Neural crest cell (in vitro differentiated cells): ENCODE data around the gene CENATAC. TPM values are rescaled to one million over a fixed set of nuclear protein-coding genes. Genes with fewer than 3 reads are reported as not detected.
"Not testable (repeated sequence)": the region's sequence is repeated elsewhere in the genome, so short reads cannot be mapped to it uniquely, and the experiment has no call there.

Experiments used
- DNase-seq: peaks from one replicate; pipeline ENCODE4 v3.0.0; 2021; ENCODE audit warnings: low read depth, mixed read lengths, low spot score
- H3K27ac Mint-ChIP-seq: one replicate; pipeline ENCODE4 v1.8.0; 2021; ENCODE audit warnings: mild to moderate bottlenecking, mixed read lengths; ENCODE audit not compliant: unreplicated experiment
- H3K27me3 Mint-ChIP-seq: 2 replicates; pipeline ENCODE4 v1.8.0; 2021; ENCODE audit warnings: low read depth, mild to moderate bottlenecking, mixed read lengths
- H3K36me3 Mint-ChIP-seq: 2 replicates; pipeline ENCODE4 v1.8.0; 2021; ENCODE audit warnings: low read depth, mild to moderate bottlenecking, mixed read lengths
- H3K4me1 Mint-ChIP-seq: 2 replicates; pipeline ENCODE4 v1.8.0; 2021; ENCODE audit warnings: mixed read lengths
- H3K4me3 Mint-ChIP-seq: one replicate; pipeline ENCODE4 v1.8.0; 2021; ENCODE audit warnings: mild to moderate bottlenecking, mixed read lengths
- H3K9me3 Mint-ChIP-seq: 2 replicates; pipeline ENCODE4 v1.8.0; 2021; ENCODE audit warnings: mixed read lengths
- total RNA-seq: library from RNA; stranded (reverse); gene quantifications from 2 replicates; pipeline ENCODE4 v1.2.1, GENCODE V29; 2021
- TF ChIP-seq, protein P1 (sequence below): fragments of 200-600 bp; sonication (generic); conservative IDR thresholded peaks from 2 replicates; pipeline ENCODE4 v1.5.0; 2021; ENCODE audit warnings: antibody characterized with exemption, mild to moderate bottlenecking

The CENATAC gene
- total RNA-seq, 1 donor from 2014 or later: 32.5 TPM

DNA sequence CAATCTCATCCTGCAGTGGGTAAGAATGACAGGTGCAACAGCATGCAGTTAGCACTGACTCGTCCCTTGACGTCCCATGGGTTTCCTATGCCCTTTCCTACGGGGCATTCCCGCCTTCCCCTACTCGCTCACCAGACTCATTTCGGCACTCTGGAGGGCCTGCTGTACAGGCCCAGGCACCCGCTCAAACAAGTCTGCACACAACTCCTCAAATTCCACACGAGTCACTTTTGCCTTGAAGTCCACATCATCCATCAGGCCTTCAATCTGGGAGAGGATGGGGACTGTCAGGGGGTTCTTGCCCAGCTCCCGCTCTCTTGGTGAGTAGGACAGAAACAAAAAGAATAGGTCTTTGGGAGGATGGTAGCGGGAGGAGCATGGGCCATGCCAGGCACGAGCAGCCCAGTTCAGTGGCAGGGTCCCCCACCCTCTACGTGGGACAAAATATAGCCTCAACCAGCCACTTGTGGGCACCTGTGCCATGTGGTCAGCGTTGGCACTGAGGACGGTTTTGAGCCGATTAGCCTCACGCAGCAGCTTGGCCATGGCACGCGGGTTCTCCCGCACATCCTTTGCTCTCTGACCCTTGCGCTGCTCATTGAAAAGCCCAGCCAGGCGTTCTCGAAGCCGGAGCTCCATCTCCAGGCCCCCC lies 54.4 kb downstream of the CENATAC start:
- Mint-ChIP-seq H3K4me3 (no peak overlapping the region), H3K4me1 (peaks cover 14% of the 10 kb centered on the region), H3K27ac (no peak overlapping the region), H3K9me3 (no peaks in the 10 kb centered on the region), H3K36me3 (peaks cover 23% of the 10 kb centered on the region), H3K27me3 (no peaks in the 10 kb centered on the region)
- TF ChIP-seq, protein P1, sequence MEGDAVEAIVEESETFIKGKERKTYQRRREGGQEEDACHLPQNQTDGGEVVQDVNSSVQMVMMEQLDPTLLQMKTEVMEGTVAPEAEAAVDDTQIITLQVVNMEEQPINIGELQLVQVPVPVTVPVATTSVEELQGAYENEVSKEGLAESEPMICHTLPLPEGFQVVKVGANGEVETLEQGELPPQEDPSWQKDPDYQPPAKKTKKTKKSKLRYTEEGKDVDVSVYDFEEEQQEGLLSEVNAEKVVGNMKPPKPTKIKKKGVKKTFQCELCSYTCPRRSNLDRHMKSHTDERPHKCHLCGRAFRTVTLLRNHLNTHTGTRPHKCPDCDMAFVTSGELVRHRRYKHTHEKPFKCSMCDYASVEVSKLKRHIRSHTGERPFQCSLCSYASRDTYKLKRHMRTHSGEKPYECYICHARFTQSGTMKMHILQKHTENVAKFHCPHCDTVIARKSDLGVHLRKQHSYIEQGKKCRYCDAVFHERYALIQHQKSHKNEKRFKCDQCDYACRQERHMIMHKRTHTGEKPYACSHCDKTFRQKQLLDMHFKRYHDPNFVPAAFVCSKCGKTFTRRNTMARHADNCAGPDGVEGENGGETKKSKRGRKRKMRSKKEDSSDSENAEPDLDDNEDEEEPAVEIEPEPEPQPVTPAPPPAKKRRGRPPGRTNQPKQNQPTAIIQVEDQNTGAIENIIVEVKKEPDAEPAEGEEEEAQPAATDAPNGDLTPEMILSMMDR: no peak
- no peak for DNase-seq

DNA sequence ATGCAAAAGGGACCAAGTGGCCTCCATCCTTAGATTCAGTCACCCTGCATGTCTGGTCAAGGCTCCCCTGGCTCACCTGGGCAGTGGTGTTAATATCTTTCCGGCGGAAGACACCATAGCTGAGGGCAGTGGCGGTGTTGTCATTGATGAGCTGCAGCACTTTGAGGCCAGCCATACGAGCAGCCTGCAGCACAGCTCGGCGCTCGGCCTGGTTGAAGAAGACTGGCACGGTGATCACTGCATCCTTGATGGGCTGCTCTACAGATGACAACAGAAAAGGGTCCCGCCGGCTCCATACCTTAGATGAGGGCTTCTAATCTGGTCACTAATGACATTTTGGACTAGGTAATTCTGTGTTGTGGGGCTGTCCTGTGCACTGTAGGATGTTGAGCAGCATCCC lies 56.5 kb downstream of the CENATAC start:
- peak overlapping the region; percentile 67 for H3K27ac Mint-ChIP-seq

GRCh38 chr11:119055901-119056300 lies 58.0 kb downstream of the CENATAC start:
- Mint-ChIP-seq H3K9me3 (no peaks in the 10 kb centered on the region), H3K27ac (peak overlapping the region; percentile 83), H3K27me3 (no peaks in the 10 kb centered on the region), H3K4me1 (peaks cover 26% of the 10 kb centered on the region), H3K4me3 (peak overlapping the region; percentile 90), H3K36me3 (peaks cover 15% of the 10 kb centered on the region)
- DNase-seq: no peak
- TF ChIP-seq, protein P1: no peak

More for the DNA sequence above, 56.5 kb downstream of the CENATAC start:
- Mint-ChIP-seq H3K4me3 (peak overlapping the region; percentile 79), H3K36me3 (peaks cover 19% of the 10 kb centered on the region), H3K27me3 (no peaks in the 10 kb centered on the region), H3K9me3 (no peaks in the 10 kb centered on the region), H3K4me1 (peaks cover 26% of the 10 kb centered on the region)
- no peak for DNase-seq
- TF ChIP-seq, protein P1: no peak

- TF ChIP-seq, protein P1: no peak
- Mint-ChIP-seq H3K27me3 (no peaks in the 10 kb centered on the region), H3K27ac (peak overlapping the region; percentile 98), H3K36me3 (peaks cover 15% of the 10 kb centered on the region), H3K9me3 (no peaks in the 10 kb centered on the region), H3K4me1 (peaks cover 26% of the 10 kb centered on the region), H3K4me3 (peak overlapping the region; percentile 93)
- peak; percentile 22 for DNase-seq
Measured at GRCh38 chr11:119056421-119056999, 58.6 kb downstream of the CENATAC start.

DNA sequence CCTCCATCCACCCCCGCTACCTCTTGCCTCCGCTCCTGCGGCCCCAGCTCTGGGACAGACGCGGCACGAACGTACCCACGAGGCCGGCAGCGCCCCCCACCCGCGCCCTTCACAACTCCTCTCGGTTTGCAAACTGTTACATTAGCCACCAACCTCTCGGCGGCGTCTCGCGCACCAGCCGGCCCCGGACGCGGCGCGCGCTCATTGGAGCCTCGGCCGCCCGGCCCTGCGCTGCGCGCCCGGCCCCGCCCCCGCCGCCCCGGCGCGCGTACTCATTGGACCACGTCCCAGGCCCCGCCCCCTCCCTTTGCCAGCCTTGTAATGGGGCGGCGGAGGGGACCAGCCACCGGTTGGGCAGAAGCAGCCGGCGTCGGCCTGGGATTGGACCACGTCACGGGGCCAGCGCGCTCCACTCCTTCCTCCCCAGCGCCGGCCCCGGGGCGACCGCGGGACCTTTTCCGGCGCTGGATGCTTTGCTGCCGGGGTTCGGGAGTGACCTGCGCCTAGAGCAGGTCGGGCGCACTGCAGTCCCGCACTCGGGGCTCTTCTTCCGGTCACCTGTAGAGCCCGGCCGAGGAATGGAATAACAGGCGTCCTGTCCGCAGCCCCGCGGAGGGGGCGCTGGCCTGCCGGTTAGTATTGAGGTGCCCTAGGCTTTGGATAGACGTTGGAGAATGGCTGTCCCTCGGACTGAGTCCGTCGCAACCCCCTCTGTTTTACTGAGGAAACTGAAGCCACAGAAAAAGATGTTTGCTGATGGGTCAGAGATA lies 59.2 kb downstream of the CENATAC start, which contains the start of gene HYOU1:
Gene HYOU1 (minus strand): TSS at position 206 of the 770 bp plus-strand sequence. CDS start 1,045 bp downstream, outside the sequence.
- peak within 1 kb of the TSS; percentile 98 for H3K27ac Mint-ChIP-seq
- H3K4me1 Mint-ChIP-seq: peaks cover 26% of the 10 kb centered on the region
- H3K27me3 Mint-ChIP-seq: no peaks in the 10 kb centered on the region
- H3K36me3 Mint-ChIP-seq: peaks cover 13% of the 10 kb centered on the region
- TF ChIP-seq, protein P1: peak; percentile 46
- H3K4me3 Mint-ChIP-seq: peak within 1 kb of the TSS; percentile 93
- peak; percentile 98 for DNase-seq
- H3K9me3 Mint-ChIP-seq: no peaks in the 10 kb centered on the region

- H3K36me3 Mint-ChIP-seq, H3K9me3 Mint-ChIP-seq, H3K27me3 Mint-ChIP-seq, DNase-seq, H3K27ac Mint-ChIP-seq: not testable (repeated sequence)
- H3K4me3 Mint-ChIP-seq: peak overlapping the region; percentile 51
- peaks cover 26% of the 10 kb centered on the region for H3K4me1 Mint-ChIP-seq
Measured at GRCh38 chr11:119059128-119059527, 61.2 kb downstream of the CENATAC start.
